K562 (cell line): ENCODE measurements around the gene DNAH1. TPM values are rescaled to one million over a fixed set of nuclear protein-coding genes. Genes with fewer than 3 reads are reported as not detected.

Experiments used
- CREM ChIP-seq: IDR thresholded peaks from 2 replicates; pipeline ENCODE4 v1.6.1; 2014; ENCODE audit warnings: antibody characterized with exemption, low read depth
- FIP1L1 ChIP-seq: fragments of 200-400 bp; formaldehyde crosslinking; IDR thresholded peaks from 2 replicates; pipeline ENCODE4 v1.6.1; 2018; ENCODE audit warnings: mild to moderate bottlenecking, low read depth, low read length; ENCODE audit not compliant: poor library complexity, severe bottlenecking
- MBD2 ChIP-seq: sonication (generic); IDR thresholded peaks from 2 replicates; pipeline ENCODE4 v1.6.1; 2016; ENCODE audit warnings: low read depth, borderline replicate concordance
- NFE2 ChIP-seq: IDR thresholded peaks from 2 replicates; pipeline ENCODE4 v1.6.1; 2014; ENCODE audit warnings: antibody characterized with exemption, low read depth
- NFIC ChIP-seq: fragments of 450-650 bp; IDR thresholded peaks from 2 replicates; pipeline ENCODE4 v1.6.1; 2017; ENCODE audit warnings: mild to moderate bottlenecking, inconsistent platforms
- PCBP2 ChIP-seq: fragments of 200-400 bp; formaldehyde crosslinking; IDR thresholded peaks from 2 replicates; pipeline ENCODE4 v1.6.1; 2018; ENCODE audit warnings: low read length, low read depth, mild to moderate bottlenecking, moderate library complexity; ENCODE audit not compliant: poor library complexity, severe bottlenecking
- SUPT5H ChIP-seq: fragments of 450-650 bp; IDR thresholded peaks from 2 replicates; pipeline ENCODE4 v1.6.1; 2016
- ZBTB7A ChIP-seq: IDR thresholded peaks from 2 replicates; pipeline ENCODE4 v1.6.1; 2011; ENCODE audit warnings: low read depth, mild to moderate bottlenecking, low read length, moderate library complexity, borderline replicate concordance; ENCODE audit not compliant: control insufficient read depth
- ZEB2 ChIP-seq: fragments of 450-650 bp; IDR thresholded peaks from 2 replicates; pipeline ENCODE4 v1.6.1; 2016
- ZMIZ1 ChIP-seq, 2 experiments: fragments of 150-350 bp in 1 of 2; IDR thresholded peaks; 2 replicates each; pipeline ENCODE4 v1.6.1; 2012 to 2016; ENCODE audit warnings: low read depth in 2 of 2, low read length in 2 of 2, mild to moderate bottlenecking in 1 of 2, moderate library complexity in 1 of 2
- polyA plus RNA-seq, 8 experiments: library from polyadenylated mRNA; depleted of rRNA in 4 of 8; stranded (reverse) in 5 of 8; unstranded in 3 of 8; fragments of >200 nt; fragmentation: Nextera tagmentation in 2 of 8; fragmentation: Illumina TruSeq in 1 of 8; extraction: Ambion mirVana in 2 of 8; extraction: Trizol in 1 of 8; gene quantifications; 2 replicates each; pipeline versions ENCODE4 v1.2.1 to v1.2.3, GENCODE V29; 2011 to 2014; ENCODE audit warnings: inconsistent platforms in 1 of 8, missing spikeins in 1 of 8
- total RNA-seq, 7 experiments: library from RNA; depleted of rRNA in 6 of 7; stranded (reverse); fragments of >200 nt in 6 of 7; fragmentation: Illumina TruSeq in 2 of 7; extraction: Trizol in 2 of 7; gene quantifications; 2 replicates each; pipeline versions ENCODE4 v1.2.1 to v1.2.3, GENCODE V29; 2011 to 2021; ENCODE audit warnings: low replicate concordance in 1 of 7
- TF ChIP-seq, protein P1 (sequence below): fragments of 250-450 bp; sonication (Bioruptor Pico); IDR thresholded peaks from 2 replicates; pipeline ENCODE4 v1.4.0; 2020; ENCODE audit warnings: mild to moderate bottlenecking, moderate library complexity, borderline replicate concordance
- TF ChIP-seq, protein P2 (sequence below): sonication (generic); formaldehyde crosslinking; IDR thresholded peaks from 2 replicates; pipeline ENCODE4 v1.8.0; 2022; ENCODE audit warnings: mild to moderate bottlenecking, missing genetic modification reagents
- TF ChIP-seq, protein P3 (sequence below): fragments of 450-650 bp; formaldehyde crosslinking; IDR thresholded peaks from 2 replicates; pipeline ENCODE4 v1.4.0; 2022; ENCODE audit warnings: mild to moderate bottlenecking, moderate library complexity
- TF ChIP-seq, protein P4 (sequence below): sonication (generic); formaldehyde crosslinking; IDR thresholded peaks from 2 replicates; pipeline ENCODE4 v1.9.0; 2022; ENCODE audit warnings: mild to moderate bottlenecking, missing genetic modification reagents

DNAH1 gene
- total and polyA plus RNA-seq, 9 of the 15 experiments (the other 6 are each of a cell fraction or from before 2014, with no cell fraction given) = 0.04 to 0.84 (median 0.50) TPM

GRCh38 chr3:52278510-52279069 is 37.5 kb upstream of the DNAH1 start, which contains the start of gene WDR82 (continued):
- TF ChIP-seq, protein P1, sequence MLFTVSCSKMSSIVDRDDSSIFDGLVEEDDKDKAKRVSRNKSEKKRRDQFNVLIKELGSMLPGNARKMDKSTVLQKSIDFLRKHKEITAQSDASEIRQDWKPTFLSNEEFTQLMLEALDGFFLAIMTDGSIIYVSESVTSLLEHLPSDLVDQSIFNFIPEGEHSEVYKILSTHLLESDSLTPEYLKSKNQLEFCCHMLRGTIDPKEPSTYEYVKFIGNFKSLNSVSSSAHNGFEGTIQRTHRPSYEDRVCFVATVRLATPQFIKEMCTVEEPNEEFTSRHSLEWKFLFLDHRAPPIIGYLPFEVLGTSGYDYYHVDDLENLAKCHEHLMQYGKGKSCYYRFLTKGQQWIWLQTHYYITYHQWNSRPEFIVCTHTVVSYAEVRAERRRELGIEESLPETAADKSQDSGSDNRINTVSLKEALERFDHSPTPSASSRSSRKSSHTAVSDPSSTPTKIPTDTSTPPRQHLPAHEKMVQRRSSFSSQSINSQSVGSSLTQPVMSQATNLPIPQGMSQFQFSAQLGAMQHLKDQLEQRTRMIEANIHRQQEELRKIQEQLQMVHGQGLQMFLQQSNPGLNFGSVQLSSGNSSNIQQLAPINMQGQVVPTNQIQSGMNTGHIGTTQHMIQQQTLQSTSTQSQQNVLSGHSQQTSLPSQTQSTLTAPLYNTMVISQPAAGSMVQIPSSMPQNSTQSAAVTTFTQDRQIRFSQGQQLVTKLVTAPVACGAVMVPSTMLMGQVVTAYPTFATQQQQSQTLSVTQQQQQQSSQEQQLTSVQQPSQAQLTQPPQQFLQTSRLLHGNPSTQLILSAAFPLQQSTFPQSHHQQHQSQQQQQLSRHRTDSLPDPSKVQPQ (CRISPR knock-in tag) = no peak
- TF ChIP-seq, protein P2, sequence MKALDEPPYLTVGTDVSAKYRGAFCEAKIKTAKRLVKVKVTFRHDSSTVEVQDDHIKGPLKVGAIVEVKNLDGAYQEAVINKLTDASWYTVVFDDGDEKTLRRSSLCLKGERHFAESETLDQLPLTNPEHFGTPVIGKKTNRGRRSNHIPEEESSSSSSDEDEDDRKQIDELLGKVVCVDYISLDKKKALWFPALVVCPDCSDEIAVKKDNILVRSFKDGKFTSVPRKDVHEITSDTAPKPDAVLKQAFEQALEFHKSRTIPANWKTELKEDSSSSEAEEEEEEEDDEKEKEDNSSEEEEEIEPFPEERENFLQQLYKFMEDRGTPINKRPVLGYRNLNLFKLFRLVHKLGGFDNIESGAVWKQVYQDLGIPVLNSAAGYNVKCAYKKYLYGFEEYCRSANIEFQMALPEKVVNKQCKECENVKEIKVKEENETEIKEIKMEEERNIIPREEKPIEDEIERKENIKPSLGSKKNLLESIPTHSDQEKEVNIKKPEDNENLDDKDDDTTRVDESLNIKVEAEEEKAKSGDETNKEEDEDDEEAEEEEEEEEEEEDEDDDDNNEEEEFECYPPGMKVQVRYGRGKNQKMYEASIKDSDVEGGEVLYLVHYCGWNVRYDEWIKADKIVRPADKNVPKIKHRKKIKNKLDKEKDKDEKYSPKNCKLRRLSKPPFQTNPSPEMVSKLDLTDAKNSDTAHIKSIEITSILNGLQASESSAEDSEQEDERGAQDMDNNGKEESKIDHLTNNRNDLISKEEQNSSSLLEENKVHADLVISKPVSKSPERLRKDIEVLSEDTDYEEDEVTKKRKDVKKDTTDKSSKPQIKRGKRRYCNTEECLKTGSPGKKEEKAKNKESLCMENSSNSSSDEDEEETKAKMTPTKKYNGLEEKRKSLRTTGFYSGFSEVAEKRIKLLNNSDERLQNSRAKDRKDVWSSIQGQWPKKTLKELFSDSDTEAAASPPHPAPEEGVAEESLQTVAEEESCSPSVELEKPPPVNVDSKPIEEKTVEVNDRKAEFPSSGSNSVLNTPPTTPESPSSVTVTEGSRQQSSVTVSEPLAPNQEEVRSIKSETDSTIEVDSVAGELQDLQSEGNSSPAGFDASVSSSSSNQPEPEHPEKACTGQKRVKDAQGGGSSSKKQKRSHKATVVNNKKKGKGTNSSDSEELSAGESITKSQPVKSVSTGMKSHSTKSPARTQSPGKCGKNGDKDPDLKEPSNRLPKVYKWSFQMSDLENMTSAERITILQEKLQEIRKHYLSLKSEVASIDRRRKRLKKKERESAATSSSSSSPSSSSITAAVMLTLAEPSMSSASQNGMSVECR (CRISPR knock-in tag) = 0 out of 2 replicates have a peak, but pooled peaks have one; percentile 30
- TF ChIP-seq NFIC (peak; percentile 34; the same call in 1 of the 2 replicates), ZMIZ1 (IDR thresholded peaks at IDR 0.05; ENCODE audit: low read depth in 2 of 2, low read length in 2 of 2) (0 out of 4 replicates have a peak, but pooled peaks of 1 of the 2 experiments have one; percentile 36), ZEB2 (peak; percentile 64; the same call in 1 of the 2 replicates), CREM (peak; percentile 93), SUPT5H (peak; percentile 86), MBD2 (0 out of 2 replicates have a peak, but pooled peaks have one; percentile 45), FIP1L1 (peak; percentile 37), ZBTB7A (peak; percentile 90), NFE2 (no peak), PCBP2 (no peak)
- TF ChIP-seq, protein P3, sequence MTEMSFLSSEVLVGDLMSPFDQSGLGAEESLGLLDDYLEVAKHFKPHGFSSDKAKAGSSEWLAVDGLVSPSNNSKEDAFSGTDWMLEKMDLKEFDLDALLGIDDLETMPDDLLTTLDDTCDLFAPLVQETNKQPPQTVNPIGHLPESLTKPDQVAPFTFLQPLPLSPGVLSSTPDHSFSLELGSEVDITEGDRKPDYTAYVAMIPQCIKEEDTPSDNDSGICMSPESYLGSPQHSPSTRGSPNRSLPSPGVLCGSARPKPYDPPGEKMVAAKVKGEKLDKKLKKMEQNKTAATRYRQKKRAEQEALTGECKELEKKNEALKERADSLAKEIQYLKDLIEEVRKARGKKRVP = peak; percentile 25; the same call in 1 of the 2 replicates
- TF ChIP-seq, protein P4, sequence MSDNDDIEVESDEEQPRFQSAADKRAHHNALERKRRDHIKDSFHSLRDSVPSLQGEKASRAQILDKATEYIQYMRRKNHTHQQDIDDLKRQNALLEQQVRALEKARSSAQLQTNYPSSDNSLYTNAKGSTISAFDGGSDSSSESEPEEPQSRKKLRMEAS (CRISPR knock-in tag) = peak; percentile 26; the same call in 1 of the 2 replicates
